Immature natural killer cell (primary cell): ENCODE results near the gene EMP1. TPM values are rescaled to one million over a fixed set of nuclear protein-coding genes. Genes with fewer than 3 reads are reported as not detected.

ENCODE experiments used
- DNase-seq, 3 donors: peaks; one replicate each; pipeline ENCODE4 v3.0.0; 2022; ENCODE audit warnings: mixed read lengths in 1 of 3
- H3K27ac Mint-ChIP-seq, 6 donors: one replicate each; pipeline ENCODE4 v1.8.0; 2020; ENCODE audit warnings: mixed read lengths in 6 of 6, mild to moderate bottlenecking in 5 of 6, inconsistent platforms in 4 of 6, moderate library complexity in 3 of 6
- H3K27me3 Mint-ChIP-seq, 3 donors: one replicate each; pipeline ENCODE4 v1.8.0; 2020 to 2021; ENCODE audit warnings: low read depth in 3 of 3, mild to moderate bottlenecking in 3 of 3, mixed read lengths in 3 of 3, moderate library complexity in 3 of 3, inconsistent platforms in 1 of 3
- H3K36me3 Mint-ChIP-seq, 3 donors: one replicate each; pipeline ENCODE4 v1.8.0; 2020; ENCODE audit warnings: mixed read lengths in 3 of 3, inconsistent platforms in 2 of 3, mild to moderate bottlenecking in 2 of 3
- H3K4me1 Mint-ChIP-seq, 2 donors: one replicate each; pipeline ENCODE4 v1.8.0; 2020; ENCODE audit warnings: inconsistent platforms in 2 of 2, mild to moderate bottlenecking in 2 of 2, mixed read lengths in 2 of 2, moderate library complexity in 1 of 2
- H3K4me3 Mint-ChIP-seq, 5 donors: one replicate each; pipeline ENCODE4 v1.8.0; 2020; ENCODE audit warnings: mild to moderate bottlenecking in 5 of 5, mixed read lengths in 5 of 5, inconsistent platforms in 3 of 5, moderate library complexity in 3 of 5
- H3K9me3 Mint-ChIP-seq, 6 donors: one replicate each; pipeline ENCODE4 v1.8.0; 2020; ENCODE audit warnings: mild to moderate bottlenecking in 6 of 6, mixed read lengths in 6 of 6, inconsistent platforms in 4 of 6, moderate library complexity in 3 of 6
- polyA plus RNA-seq, 3 donors: library from polyadenylated mRNA; unstranded; fragments of 300-500 nt; fragmentation: Illumina TruSeq; gene quantifications; one replicate each; pipeline ENCODE4 v1.2.3, GENCODE V29; 2021

EMP1 gene
- polyA plus RNA-seq, 3 donors from 2014 or later, result 0.04 to 1.5 (median 1.3) TPM

DNA sequence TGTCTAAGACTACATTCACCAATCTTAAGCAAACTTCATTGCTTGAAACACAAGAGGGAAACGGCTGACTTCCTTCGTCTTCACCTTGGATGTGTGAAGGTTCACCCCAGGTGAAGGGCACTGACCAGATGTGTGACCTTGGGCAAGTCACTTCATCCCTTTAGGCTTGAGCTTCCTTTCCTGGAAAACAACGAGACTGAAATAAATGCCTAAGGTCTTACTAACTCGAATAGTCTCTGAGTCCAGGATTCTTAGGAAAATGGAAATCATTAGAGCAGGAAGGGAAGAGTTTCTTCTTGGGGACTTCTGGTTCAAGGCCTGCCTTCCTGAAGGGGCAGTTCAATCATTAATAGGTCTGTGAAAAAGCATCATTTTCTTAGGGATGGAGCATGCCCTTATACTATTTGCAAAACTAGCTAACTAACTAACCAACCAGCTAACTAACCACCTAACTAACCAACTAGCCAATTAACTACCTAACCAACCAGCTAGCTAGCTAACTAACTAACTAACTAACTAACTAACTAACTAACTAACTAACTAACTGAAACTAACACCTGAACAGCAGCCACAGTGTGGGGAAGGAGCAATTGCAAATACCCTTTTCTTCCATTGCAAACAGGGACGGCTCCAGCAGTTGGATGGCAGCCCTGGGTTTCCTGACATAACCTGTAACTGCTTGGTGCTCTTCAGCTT lies 31.5 kb upstream of the EMP1 start:
- peak overlapping the region in 3 of 6 donors; percentile 9 to 60 (median 24) for H3K27ac Mint-ChIP-seq
- H3K9me3 Mint-ChIP-seq, result no peaks in the 10 kb centered on the region
- peaks cover 2 to 10% (median 8%) of the 10 kb centered on the region in 3 donors for H3K27me3 Mint-ChIP-seq
- H3K4me3 Mint-ChIP-seq, result no peak overlapping the region
- no peak for DNase-seq
- H3K36me3 Mint-ChIP-seq, result no peaks in the 10 kb centered on the region
- H3K4me1 Mint-ChIP-seq, result peaks cover 11 to 20% of the 10 kb centered on the region in 2 donors

GRCh38 chr12:13165617-13166041 lies 30.9 kb upstream of the EMP1 start:
- peak; percentile 24 to 52 (median 32) for DNase-seq
- Mint-ChIP-seq H3K9me3 (no peaks in the 10 kb centered on the region), H3K36me3 (no peaks in the 10 kb centered on the region), H3K4me3 (peak overlapping the region in 1 of 5 donors; percentile 8), H3K27ac (peak overlapping the region in 3 of 6 donors; percentile 9 to 60 (median 24)), H3K27me3 (peaks cover 2 to 9% (median 6%) of the 10 kb centered on the region in 3 donors), H3K4me1 (peaks cover 11 to 20% of the 10 kb centered on the region in 2 donors)

- no peak for DNase-seq
- Mint-ChIP-seq H3K27ac (no peak overlapping the region), H3K4me3 (no peak overlapping the region), H3K27me3 (peaks cover 2 to 12% (median 3%) of the 10 kb centered on the region in 3 donors), H3K4me1 (peaks cover 11 to 20% of the 10 kb centered on the region in 2 donors), H3K9me3 (no peaks in the 10 kb centered on the region), H3K36me3 (no peaks in the 10 kb centered on the region)
Measured at GRCh38 chr12:13167226-13167625, 29.3 kb upstream of the EMP1 start.

GRCh38 chr12:13167906-13168305 lies 28.6 kb upstream of the EMP1 start:
- no peak overlapping the region for H3K27ac Mint-ChIP-seq
- no peaks in the 10 kb centered on the region for H3K36me3 Mint-ChIP-seq
- H3K27me3 Mint-ChIP-seq, result peaks cover 3 to 12% (median 5%) of the 10 kb centered on the region in 3 donors
- H3K4me3 Mint-ChIP-seq, result no peak overlapping the region
- no peaks in the 10 kb centered on the region for H3K9me3 Mint-ChIP-seq
- H3K4me1 Mint-ChIP-seq, result peaks cover 11 to 20% of the 10 kb centered on the region in 2 donors
- no peak for DNase-seq

GRCh38 chr12:13169272-13169671 lies 27.3 kb upstream of the EMP1 start:
- H3K4me3 Mint-ChIP-seq, result no peak overlapping the region
- no peaks in the 10 kb centered on the region for H3K9me3 Mint-ChIP-seq
- no peak overlapping the region for H3K27ac Mint-ChIP-seq
- H3K4me1 Mint-ChIP-seq, result peaks cover 11 to 20% of the 10 kb centered on the region in 2 donors
- H3K27me3 Mint-ChIP-seq, result peaks cover 4 to 14% (median 5%) of the 10 kb centered on the region in 3 donors
- H3K36me3 Mint-ChIP-seq, result no peaks in the 10 kb centered on the region
- DNase-seq, result no peak

GRCh38 chr12:13170892-13171490 lies 25.5 kb upstream of the EMP1 start:
- DNase-seq, result no peak
- no peak overlapping the region for H3K4me3 Mint-ChIP-seq
- no peaks in the 10 kb centered on the region for H3K36me3 Mint-ChIP-seq
- H3K4me1 Mint-ChIP-seq, result peaks cover under 1 to 4% of the 10 kb centered on the region in 2 donors
- no peak overlapping the region for H3K27ac Mint-ChIP-seq
- H3K9me3 Mint-ChIP-seq, result no peaks in the 10 kb centered on the region
- H3K27me3 Mint-ChIP-seq, result peaks cover 6 to 14% (median 6%) of the 10 kb centered on the region in 3 donors

- Mint-ChIP-seq H3K9me3 (no peaks in the 10 kb centered on the region), H3K27me3 (peaks cover 5 to 18% (median 6%) of the 10 kb centered on the region in 3 donors), H3K36me3 (no peaks in the 10 kb centered on the region), H3K4me1 (no peaks in the 10 kb centered on the region), H3K4me3 (no peak overlapping the region), H3K27ac (no peak overlapping the region)
- DNase-seq, result no peak
Measured at GRCh38 chr12:13171921-13172859, 24.3 kb upstream of the EMP1 start.

- H3K36me3 Mint-ChIP-seq, result no peaks in the 10 kb centered on the region
- H3K9me3 Mint-ChIP-seq, result no peaks in the 10 kb centered on the region
- DNase-seq, result no peak
- no peak overlapping the region for H3K4me3 Mint-ChIP-seq
- no peak overlapping the region for H3K27ac Mint-ChIP-seq
- peaks cover 5 to 25% (median 9%) of the 10 kb centered on the region in 3 donors for H3K27me3 Mint-ChIP-seq
- no peaks in the 10 kb centered on the region for H3K4me1 Mint-ChIP-seq
Measured at GRCh38 chr12:13173012-13173932, 23.3 kb upstream of the EMP1 start.

- peaks cover 11 to 16% of the 10 kb centered on the region in 2 donors for H3K4me1 Mint-ChIP-seq
- H3K27ac Mint-ChIP-seq, result no peak overlapping the region
- no peaks in the 10 kb centered on the region for H3K9me3 Mint-ChIP-seq
- H3K4me3 Mint-ChIP-seq, result no peak overlapping the region
- H3K36me3 Mint-ChIP-seq, result no peaks in the 10 kb centered on the region
- DNase-seq, result no peak
- H3K27me3 Mint-ChIP-seq, result peaks cover 2 to 30% (median 13%) of the 10 kb centered on the region in 3 donors
Measured at GRCh38 chr12:13175499-13175898, 21.0 kb upstream of the EMP1 start.

DNA sequence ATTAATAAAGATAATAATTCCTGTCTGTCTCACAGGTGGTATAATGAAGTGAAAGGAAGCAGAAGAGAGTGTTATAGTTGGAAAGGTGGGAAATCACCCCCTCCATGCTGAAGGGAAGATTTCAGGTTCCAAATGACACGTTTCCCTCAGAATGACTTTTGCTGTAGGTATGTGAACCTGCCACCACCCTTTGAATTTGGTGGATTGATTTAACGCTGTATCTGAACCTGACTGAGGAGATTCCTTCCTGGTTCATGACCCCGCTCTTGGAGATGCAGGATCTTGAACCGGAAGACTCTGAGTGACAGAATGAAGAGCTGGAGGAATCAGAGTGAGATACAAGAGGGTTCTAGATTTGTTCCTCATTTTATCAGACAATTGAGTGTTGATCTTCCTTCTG lies 20.3 kb upstream of the EMP1 start:
- H3K4me1 Mint-ChIP-seq, result peaks cover 11 to 16% of the 10 kb centered on the region in 2 donors
- no peak overlapping the region for H3K27ac Mint-ChIP-seq
- no peak for DNase-seq
- no peak overlapping the region for H3K4me3 Mint-ChIP-seq
- no peaks in the 10 kb centered on the region for H3K36me3 Mint-ChIP-seq
- H3K9me3 Mint-ChIP-seq, result no peaks in the 10 kb centered on the region
- peaks cover 2 to 27% (median 13%) of the 10 kb centered on the region in 3 donors for H3K27me3 Mint-ChIP-seq

DNA sequence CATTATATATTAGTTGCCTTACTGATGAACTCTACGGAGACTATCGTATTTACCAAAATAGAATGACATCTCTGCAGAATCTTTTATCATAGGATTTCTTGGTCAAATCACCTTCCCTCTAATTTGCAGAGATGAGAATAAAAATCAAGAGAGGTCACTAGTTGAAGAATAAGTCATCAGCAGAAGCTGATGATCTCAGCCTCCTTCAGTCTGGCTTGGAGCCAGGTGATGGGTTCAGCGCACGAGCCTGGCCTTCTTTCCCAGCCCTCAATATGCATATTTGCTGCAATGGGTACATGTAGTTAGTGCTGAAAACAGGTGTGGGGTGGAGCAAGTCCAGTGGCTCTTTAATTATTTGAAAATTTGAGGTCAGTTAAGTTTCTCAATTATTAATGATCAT lies 19.2 kb upstream of the EMP1 start:
- H3K27me3 Mint-ChIP-seq, result peaks cover 5 to 27% (median 13%) of the 10 kb centered on the region in 3 donors
- no peaks in the 10 kb centered on the region for H3K36me3 Mint-ChIP-seq
- H3K4me1 Mint-ChIP-seq, result peaks cover 11 to 16% of the 10 kb centered on the region in 2 donors
- H3K9me3 Mint-ChIP-seq, result no peaks in the 10 kb centered on the region
- H3K27ac Mint-ChIP-seq, result no peak overlapping the region
- H3K4me3 Mint-ChIP-seq, result no peak overlapping the region
- DNase-seq, result no peak

DNA sequence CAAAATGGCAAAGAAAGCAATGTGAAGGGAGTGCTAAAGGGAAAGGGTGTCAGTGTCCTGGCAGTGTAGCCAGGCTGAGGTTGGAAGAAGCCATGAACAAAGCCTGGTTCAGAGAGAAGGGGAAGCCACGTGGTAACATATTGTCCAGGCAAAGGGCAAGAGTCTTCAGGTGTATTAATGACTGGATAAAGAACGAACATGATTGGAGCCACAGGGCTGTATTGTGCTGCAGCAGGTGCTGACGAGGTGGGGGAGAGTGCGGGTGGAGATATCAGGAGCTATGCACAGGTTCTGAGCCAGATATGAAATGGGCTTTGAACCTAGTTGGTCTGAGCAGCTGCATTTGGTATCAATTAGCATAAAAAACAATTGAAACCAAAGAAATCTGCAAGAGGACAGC lies 18.6 kb upstream of the EMP1 start:
- no peaks in the 10 kb centered on the region for H3K36me3 Mint-ChIP-seq
- no peaks in the 10 kb centered on the region for H3K9me3 Mint-ChIP-seq
- H3K27ac Mint-ChIP-seq, result no peak overlapping the region
- no peak for DNase-seq
- peaks cover 11 to 16% of the 10 kb centered on the region in 2 donors for H3K4me1 Mint-ChIP-seq
- H3K4me3 Mint-ChIP-seq, result no peak overlapping the region
- peaks cover 5 to 27% (median 10%) of the 10 kb centered on the region in 3 donors for H3K27me3 Mint-ChIP-seq
